Stomach smooth muscle (tissue), 2 donors: ENCODE measurements around the gene CAVIN4.

Experiments
- H3K27ac ChIP-seq: one replicate; pipeline ENCODE4 v1.7.0; 2013; ENCODE audit warnings: mild to moderate bottlenecking, low read length, inconsistent platforms
- H3K27me3 ChIP-seq, 2 donors: one replicate each; pipeline ENCODE4 v1.7.0; 2013; ENCODE audit warnings: low read length in 2 of 2; ENCODE audit not compliant: insufficient read depth in 2 of 2, control insufficient read depth in 1 of 2
- H3K36me3 ChIP-seq, 2 donors: one replicate each; pipeline ENCODE4 v1.7.0; 2013; ENCODE audit warnings: low read length in 2 of 2; ENCODE audit not compliant: control insufficient read depth in 2 of 2, insufficient read depth in 2 of 2
- H3K4me1 ChIP-seq: one replicate; pipeline ENCODE4 v1.7.0; 2013; ENCODE audit warnings: low read length; ENCODE audit not compliant: control insufficient read depth, insufficient read depth
- H3K4me3 ChIP-seq, 2 donors: one replicate each; pipeline ENCODE4 v1.7.0; 2013; ENCODE audit warnings: low read length in 2 of 2
- H3K9ac ChIP-seq, 2 donors: one replicate each; pipeline ENCODE4 v1.7.0; 2013; ENCODE audit warnings: low read length in 2 of 2, mild to moderate bottlenecking in 1 of 2
- H3K9me3 ChIP-seq, 2 donors: one replicate each; pipeline ENCODE4 v1.7.0; 2013; ENCODE audit warnings: low read length in 2 of 2; ENCODE audit not compliant: control insufficient read depth in 2 of 2
- donor health status: healthy.
- donor health status: Pancreatic carcinoma.

Gene CAVIN4

DNA sequence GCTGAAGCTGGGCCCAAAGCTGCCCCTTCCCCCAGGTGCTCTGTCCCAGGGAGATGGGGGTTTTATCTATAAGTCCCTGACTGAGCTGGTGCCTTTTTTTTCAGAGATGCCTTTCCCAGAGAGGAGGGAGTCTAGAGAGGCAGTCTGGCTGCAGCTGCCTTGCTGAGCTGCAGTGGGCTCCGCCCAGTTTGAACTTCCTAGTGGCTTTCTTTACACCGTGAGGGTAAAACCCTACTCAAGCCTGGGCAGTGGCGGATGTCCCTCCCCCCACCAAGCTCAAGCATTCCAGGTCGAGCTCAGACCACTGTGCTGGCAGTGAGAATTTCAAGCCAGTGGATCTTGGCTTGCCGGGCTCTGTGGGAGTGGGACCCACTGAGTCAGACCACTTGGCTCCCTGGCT lies 41.3 kb downstream of the CAVIN4 start:
- Histone ChIP-seq H3K4me3 (no peak overlapping the region), H3K9me3 (no peaks in the 10 kb centered on the region), H3K36me3 (no peaks in the 10 kb centered on the region), H3K4me1 (no peaks in the 10 kb centered on the region), H3K9ac (no peak overlapping the region), H3K27me3 (no peaks in the 10 kb centered on the region), H3K27ac (no peak overlapping the region)

DNA sequence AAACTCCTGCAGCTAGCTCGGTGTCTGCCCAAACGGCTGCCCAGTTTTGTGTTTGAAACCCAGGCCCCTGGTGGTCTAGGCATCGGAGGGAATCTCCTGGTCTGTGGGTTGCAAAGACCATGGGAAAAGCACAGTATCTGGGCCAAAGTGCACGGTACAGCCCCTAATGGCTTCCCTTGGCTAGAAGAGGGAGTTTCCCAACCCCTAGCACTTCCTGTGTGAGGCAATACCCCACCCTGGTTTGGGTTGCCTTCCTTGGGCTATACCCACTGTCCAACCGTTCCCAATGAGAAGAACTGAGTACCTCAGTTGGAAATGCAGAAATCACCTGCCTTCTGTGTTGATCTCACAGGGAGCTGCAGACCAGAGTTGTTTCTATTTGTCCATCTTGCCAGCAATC lies 41.8 kb downstream of the CAVIN4 start:
- no peaks in the 10 kb centered on the region for H3K4me1 ChIP-seq
- no peaks in the 10 kb centered on the region for H3K9me3 ChIP-seq
- no peak overlapping the region for H3K4me3 ChIP-seq
- no peak overlapping the region for H3K9ac ChIP-seq
- no peak overlapping the region for H3K27ac ChIP-seq
- H3K36me3 ChIP-seq, result no peaks in the 10 kb centered on the region
- no peaks in the 10 kb centered on the region for H3K27me3 ChIP-seq

DNA sequence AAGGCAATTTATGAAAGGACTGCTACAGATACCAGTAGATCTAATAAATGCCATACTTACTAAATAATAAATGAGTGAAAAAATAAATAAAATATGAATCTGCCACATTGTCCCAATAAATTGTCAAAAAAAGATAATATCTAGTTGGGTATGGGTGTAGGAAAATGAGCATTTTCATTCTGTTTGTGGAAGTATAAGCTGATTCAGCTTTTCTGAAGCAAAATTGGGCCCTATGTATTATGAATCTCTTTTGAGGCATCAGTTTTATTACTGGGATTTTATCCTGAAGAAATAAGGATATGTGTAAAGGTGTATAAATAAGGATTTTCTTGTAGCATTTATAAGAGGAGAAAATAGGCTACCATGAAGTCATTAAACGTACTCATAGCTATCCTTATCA lies 46.1 kb downstream of the CAVIN4 start:
- Histone ChIP-seq H3K36me3 (no peaks in the 10 kb centered on the region), H3K4me3 (no peak overlapping the region), H3K4me1 (no peaks in the 10 kb centered on the region), H3K27ac (no peak overlapping the region), H3K9ac (no peak overlapping the region), H3K27me3 (no peaks in the 10 kb centered on the region), H3K9me3 (no peaks in the 10 kb centered on the region)

DNA sequence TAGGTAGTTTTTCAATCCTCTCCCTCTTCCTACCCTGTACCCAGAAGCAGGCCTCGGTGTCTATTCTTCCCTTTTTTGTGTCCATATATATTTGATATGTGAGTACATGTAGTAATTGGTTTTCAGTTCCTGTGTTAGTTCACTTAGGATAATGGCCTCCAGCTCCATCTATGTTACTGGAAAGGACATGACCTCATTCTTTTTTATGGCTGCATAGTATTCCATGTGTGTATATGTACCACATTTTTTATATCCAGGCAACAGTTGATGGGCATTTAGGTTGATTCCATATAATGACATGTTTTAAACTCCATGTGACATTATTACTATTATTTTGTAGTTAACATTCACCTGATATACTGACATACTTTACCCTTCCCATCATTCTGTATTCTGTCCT lies 49.1 kb downstream of the CAVIN4 start:
- no peaks in the 10 kb centered on the region for H3K4me1 ChIP-seq
- H3K9me3 ChIP-seq, result no peaks in the 10 kb centered on the region
- H3K27me3 ChIP-seq, result no peaks in the 10 kb centered on the region
- H3K36me3 ChIP-seq, result no peaks in the 10 kb centered on the region
- no peak overlapping the region for H3K9ac ChIP-seq
- no peak overlapping the region for H3K4me3 ChIP-seq
- H3K27ac ChIP-seq, result no peak overlapping the region

DNA sequence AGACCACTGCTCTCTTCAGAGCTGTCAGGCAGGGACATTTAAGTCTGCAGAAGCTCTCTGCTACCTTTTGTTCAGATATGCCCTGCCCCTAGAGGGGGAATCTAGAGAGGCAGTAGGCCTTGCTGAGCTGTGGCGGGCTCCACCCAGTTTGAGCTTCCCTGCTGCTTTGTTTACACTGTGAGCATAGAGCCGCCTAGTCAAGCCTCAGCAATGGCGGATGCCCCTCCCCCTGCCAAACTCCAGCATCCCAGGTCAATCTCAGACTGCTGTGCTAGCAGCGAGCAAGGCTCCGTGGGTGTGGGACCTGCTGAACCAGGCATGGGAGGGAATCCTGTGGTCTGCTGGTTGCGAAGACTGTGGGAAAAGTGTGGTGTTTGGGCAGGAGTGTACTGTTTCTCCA lies 59.9 kb downstream of the CAVIN4 start:
- no peak overlapping the region for H3K27ac ChIP-seq
- H3K4me3 ChIP-seq, result no peak overlapping the region
- H3K9me3 ChIP-seq, result no peaks in the 10 kb centered on the region
- no peaks in the 10 kb centered on the region for H3K4me1 ChIP-seq
- H3K36me3 ChIP-seq, result no peaks in the 10 kb centered on the region
- H3K27me3 ChIP-seq, result peaks cover 0 to 2% of the 10 kb centered on the region in 2 donors
- H3K9ac ChIP-seq, result no peak overlapping the region
